CD4-positive, alpha-beta T cell (primary cell): ENCODE data around the gene E2F2. TPM values are rescaled to one million over a fixed set of nuclear protein-coding genes. Genes with fewer than 3 reads are reported as not detected.

Experiments
- ATAC-seq: fragments of 200-7000 bp; cut with Tn5 transposase; one replicate; pipeline ENCODE4 v1.10.0; 2022; ENCODE audit warnings: mild to moderate bottlenecking; ENCODE audit not compliant: poor library complexity
- CTCF ChIA-PET: fragments of 350-600 bp; sonication (Branson Sonifier 250); formaldehyde crosslinking; loops from one replicate; lab custom pipeline; 2021; ENCODE audit warnings: antibody characterized with exemption, inconsistent platforms; lab: Charles Lee
- POLR2A ChIA-PET: fragments of 350-600 bp; sonication (Branson Sonifier 250); formaldehyde crosslinking; loops from one replicate; lab custom pipeline; 2021; ENCODE audit warnings: antibody characterized with exemption, inconsistent platforms; lab: Charles Lee
- DNase-seq, 14 experiments: peaks; one replicate each; pipeline ENCODE4 v3.0.0-alpha.2; 2013 to 2020; ENCODE audit warnings: mixed read lengths in 2 of 14
- H3K27ac ChIP-seq, 2 donors: one replicate each; pipeline versions ENCODE4 v1.5.1 to v1.7.0; 2013; ENCODE audit warnings: low read length in 2 of 2, low read depth in 1 of 2, mild to moderate bottlenecking in 1 of 2
- H3K27me3 ChIP-seq, 2 experiments: 1 replicate in 1 of 2; 2 replicates in 1 of 2; pipeline versions ENCODE4 v1.6.1 to v1.7.0; 2013; ENCODE audit warnings: low read length in 2 of 2, control low read depth in 1 of 2, mild to moderate bottlenecking in 1 of 2, moderate library complexity in 1 of 2; ENCODE audit not compliant: insufficient read depth in 2 of 2, control insufficient read depth in 1 of 2
- H3K36me3 ChIP-seq: one replicate; pipeline ENCODE4 v1.6.1; 2013; ENCODE audit warnings: low read length, control low read depth; ENCODE audit not compliant: insufficient read depth
- H3K4me1 ChIP-seq: one replicate; pipeline ENCODE4 v1.6.1; 2013; ENCODE audit warnings: low read length, control low read depth; ENCODE audit not compliant: insufficient read depth
- H3K4me3 ChIP-seq: one replicate; pipeline ENCODE4 v1.5.1; 2013; ENCODE audit warnings: mild to moderate bottlenecking, low read length, moderate library complexity
- H3K9me3 ChIP-seq, 2 experiments: 1 replicate in 1 of 2; 2 replicates in 1 of 2; pipeline versions ENCODE4 v1.6.1 to v1.7.0; 2013; ENCODE audit warnings: low read length in 2 of 2, mild to moderate bottlenecking in 2 of 2, control low read depth in 1 of 2, moderate library complexity in 1 of 2; ENCODE audit not compliant: control insufficient read depth in 1 of 2, insufficient read depth in 1 of 2
- H3K27ac Mint-ChIP-seq: one replicate; pipeline ENCODE4 v1.8.0; 2020; ENCODE audit warnings: mixed read lengths
- H3K27me3 Mint-ChIP-seq: one replicate; pipeline ENCODE4 v1.8.0; 2021; ENCODE audit warnings: mixed read lengths
- H3K36me3 Mint-ChIP-seq: one replicate; pipeline ENCODE4 v1.8.0; 2021; ENCODE audit warnings: low read depth, mixed read lengths
- H3K4me1 Mint-ChIP-seq: one replicate; pipeline ENCODE4 v1.8.0; 2021; ENCODE audit warnings: low read depth, mixed read lengths
- H3K4me3 Mint-ChIP-seq: one replicate; pipeline ENCODE4 v1.8.0; 2020; ENCODE audit warnings: mild to moderate bottlenecking, mixed read lengths
- H3K9me3 Mint-ChIP-seq: one replicate; pipeline ENCODE4 v1.8.0; 2020; ENCODE audit warnings: mixed read lengths
- CTCF ChIP-seq: fragments of 200-600 bp; IDR thresholded peaks from one replicate; pipeline ENCODE4 v1.8.0; 2022; ENCODE audit warnings: antibody characterized with exemption, mild to moderate bottlenecking
- intact Hi-C, 2 experiments: fragments of 100-400 bp; cut with DNase I in 1 of 2; cut with micrococcal nuclease in 1 of 2; formaldehyde crosslinking; loops; one replicate each; pipeline versions ENCODE4 v1.15.1 to v1.9.0; 2023 to 2025; cut with DNase I, micrococcal nuclease
- total RNA-seq, 174 experiments: library from RNA in 2 of 174; stranded (reverse) in 2 of 174; gene quantifications; one replicate each; pipeline ENCODE4 v1.2.3 and lab custom pipeline; 2021 to 2026

Gene E2F2
- total RNA-seq, 2 experiments from 2014 or later: 0.50 to 0.69 TPM

- Histone ChIP-seq H3K4me3 (no peak overlapping the region), H3K27ac (no peak overlapping the region), H3K27me3 (peaks cover 0 to 2% of the 10 kb centered on the region in 2 experiments), H3K4me1 (no peaks in the 10 kb centered on the region), H3K36me3 (no peaks in the 10 kb centered on the region), H3K9me3 (no peaks in the 10 kb centered on the region)
- Mint-ChIP-seq H3K4me3 (no peak overlapping the region), H3K9me3 (no peaks in the 10 kb centered on the region), H3K36me3 (no peaks in the 10 kb centered on the region), H3K4me1 (no peaks in the 10 kb centered on the region), H3K27me3 (no peaks in the 10 kb centered on the region), H3K27ac (no peak overlapping the region)
- POLR2A ChIA-PET: no interaction called here
- DNase-seq (no peak), ATAC-seq (no peak)
- intact Hi-C loops: no loop called here
- no peak for TF ChIP-seq CTCF
- CTCF ChIA-PET: no interaction called here
Measured at GRCh38 chr1:23466423-23466989, 64.5 kb downstream of the E2F2 start.

GRCh38 chr1:23463286-23463685 is 67.7 kb downstream of the E2F2 start:
- no peak overlapping the region for H3K4me3 ChIP-seq
- Mint-ChIP-seq H3K27ac (no peak overlapping the region), H3K36me3 (no peaks in the 10 kb centered on the region), H3K9me3 (no peaks in the 10 kb centered on the region), H3K4me1 (no peaks in the 10 kb centered on the region), H3K4me3 (no peak overlapping the region), H3K27me3 (no peaks in the 10 kb centered on the region)
- H3K27ac ChIP-seq: no peak overlapping the region
- intact Hi-C loops: no loop called here
- CTCF ChIA-PET: no interaction called here
- H3K9me3 ChIP-seq: no peaks in the 10 kb centered on the region
- ATAC-seq (no peak), DNase-seq (no peak)
- TF ChIP-seq CTCF: no peak
- H3K27me3 ChIP-seq: peaks cover 0 to 6% of the 10 kb centered on the region in 2 experiments
- POLR2A ChIA-PET: no interaction called here
- H3K36me3 ChIP-seq: no peaks in the 10 kb centered on the region
- H3K4me1 ChIP-seq: no peaks in the 10 kb centered on the region

GRCh38 chr1:23462766-23463165 is 68.3 kb downstream of the E2F2 start:
- Mint-ChIP-seq H3K9me3 (no peaks in the 10 kb centered on the region), H3K36me3 (no peaks in the 10 kb centered on the region), H3K27me3 (no peaks in the 10 kb centered on the region), H3K27ac (no peak overlapping the region), H3K4me1 (no peaks in the 10 kb centered on the region), H3K4me3 (no peak overlapping the region)
- Histone ChIP-seq H3K27me3 (peaks cover 0 to 6% of the 10 kb centered on the region in 2 experiments), H3K4me1 (no peaks in the 10 kb centered on the region), H3K27ac (no peak overlapping the region), H3K4me3 (no peak overlapping the region), H3K9me3 (no peaks in the 10 kb centered on the region), H3K36me3 (no peaks in the 10 kb centered on the region)
- ATAC-seq (no peak), DNase-seq (no peak)
- TF ChIP-seq CTCF: no peak
- intact Hi-C loops: no loop called here
- ChIA-PET POLR2A (no interaction called here), CTCF (no interaction called here)
